H1 (cell line): Measurements from ENCODE around the gene PBX1. TPM values are rescaled to one million over a fixed set of nuclear protein-coding genes. Genes with fewer than 3 reads are reported as not detected.

Experiments used
- CTCF ChIA-PET: fragments of 300-600 bp; sonication (Branson Sonifier 250); formaldehyde crosslinking; loops from one replicate; lab custom pipeline; 2021; ENCODE audit not compliant: partially characterized antibody; lab: Charles Lee
- POLR2A ChIA-PET: fragments of 300-600 bp; sonication (Branson Sonifier 250); formaldehyde crosslinking; loops from one replicate; lab custom pipeline; 2021; ENCODE audit warnings: inconsistent platforms; ENCODE audit not compliant: partially characterized antibody; lab: Charles Lee
- DNase-seq, 2 experiments: peaks; one replicate each; pipeline versions ENCODE4 v3.0.0 to v3.0.0-alpha.2; 2010 to 2022; ENCODE audit warnings: low spot score in 2 of 2, low read depth in 1 of 2, mixed read lengths in 1 of 2
- FAIRE-seq: peaks from 2 replicates; lab custom pipeline; 2011; peaks lifted over from hg19 to GRCh38; lab: Jason Lieb, UNC
- H2AFZ ChIP-seq: 2 replicates; pipeline ENCODE4 v1.8.1; 2012; ENCODE audit warnings: low read length, inconsistent platforms
- H2AK5ac ChIP-seq: 2 replicates; pipeline ENCODE4 v1.6.1; 2013; ENCODE audit warnings: low read depth, low read length
- H2BK120ac ChIP-seq: replicated peaks from 2 replicates; pipeline ENCODE3; 2013; ENCODE audit warnings: low read depth, low read length, inconsistent platforms
- H2BK12ac ChIP-seq: 2 replicates; pipeline ENCODE4 v1.6.1; 2013; ENCODE audit warnings: low read depth, low read length
- H2BK15ac ChIP-seq: 2 replicates; pipeline ENCODE4 v1.6.1; 2013; ENCODE audit warnings: low read length
- H2BK20ac ChIP-seq: 2 replicates; pipeline ENCODE4 v1.6.1; 2013; ENCODE audit warnings: low read length
- H2BK5ac ChIP-seq: 2 replicates; pipeline ENCODE4 v1.6.1; 2013; ENCODE audit warnings: low read depth, low read length
- H3K14ac ChIP-seq: 2 replicates; pipeline ENCODE4 v1.6.1; 2013; ENCODE audit warnings: inconsistent platforms; ENCODE audit not compliant: insufficient read length
- H3K18ac ChIP-seq: 2 replicates; pipeline ENCODE4 v1.6.1; 2013; ENCODE audit warnings: low read length; ENCODE audit errors: extremely low read depth
- H3K23ac ChIP-seq: 2 replicates; pipeline ENCODE4 v1.6.1; 2013; ENCODE audit warnings: inconsistent platforms; ENCODE audit not compliant: insufficient read length
- H3K23me2 ChIP-seq: 2 replicates; pipeline ENCODE4 v1.6.1; 2013; ENCODE audit warnings: low read depth, low read length
- H3K27ac ChIP-seq: 2 replicates; pipeline ENCODE4 v1.6.1; 2011; ENCODE audit warnings: low read depth, low read length, inconsistent platforms
- H3K27me3 ChIP-seq, 4 experiments: replicated peaks in 1 of 4; 1 replicate in 1 of 4; 2 replicates in 3 of 4; pipeline versions ENCODE4 v1.6.1 to v1.8.1; 2011 to 2013; ENCODE audit warnings: low read length in 3 of 4, mild to moderate bottlenecking in 3 of 4, inconsistent platforms in 2 of 4, mixed read lengths in 2 of 4, moderate library complexity in 1 of 4; ENCODE audit not compliant: control insufficient read depth in 3 of 4, insufficient read depth in 3 of 4; ENCODE audit errors: extremely low read depth in 1 of 4
- H3K36me3 ChIP-seq, 4 experiments: 2 replicates each; pipeline versions ENCODE4 v1.6.1 to v1.8.1; 2011 to 2013; ENCODE audit warnings: mild to moderate bottlenecking in 4 of 4, low read length in 3 of 4, moderate library complexity in 2 of 4, control low read depth in 1 of 4, inconsistent platforms in 1 of 4; ENCODE audit not compliant: insufficient read depth in 4 of 4, control insufficient read depth in 2 of 4
- H3K4ac ChIP-seq: replicated peaks from 2 replicates; pipeline ENCODE3; 2013; ENCODE audit warnings: low read length, low read depth, mixed read lengths, inconsistent platforms; ENCODE audit not compliant: insufficient read length
- H3K4me1 ChIP-seq, 4 experiments: replicated peaks in 1 of 4; 1 replicate in 1 of 4; 2 replicates in 3 of 4; pipeline versions ENCODE4 v1.6.1 to v1.8.1; 2011 to 2013; ENCODE audit warnings: low read length in 3 of 4, inconsistent platforms in 2 of 4, mixed read lengths in 1 of 4; ENCODE audit not compliant: insufficient read depth in 4 of 4, control insufficient read depth in 3 of 4
- H3K4me2 ChIP-seq, 2 experiments: 2 replicates each; pipeline versions ENCODE4 v1.6.1 to v1.8.1; 2011 to 2013; ENCODE audit warnings: low read depth in 2 of 2, low read length in 2 of 2, control low read depth in 1 of 2, inconsistent platforms in 1 of 2, mild to moderate bottlenecking in 1 of 2; ENCODE audit not compliant: insufficient read depth in 1 of 2
- H3K4me3 ChIP-seq, 4 experiments: fragments of 200-600, 300-600 bp in 1 of 4; sonication (generic), shearing (Covaris generic), sonication (Bioruptor Twin) in 1 of 4; 2 replicates each; pipeline versions ENCODE4 v1.5.1 to v1.8.1; 2011 to 2016; ENCODE audit warnings: low read length in 4 of 4, low read depth in 3 of 4, control low read depth in 2 of 4, inconsistent platforms in 2 of 4, mild to moderate bottlenecking in 2 of 4, mixed read lengths in 1 of 4, moderate library complexity in 1 of 4; ENCODE audit not compliant: insufficient read depth in 2 of 4; ENCODE audit errors: extremely low read depth in 1 of 4
- H3K56ac ChIP-seq: replicated peaks from 2 replicates; pipeline ENCODE3; 2013; ENCODE audit warnings: low read depth, mild to moderate bottlenecking, mixed read lengths, low read length, inconsistent platforms; ENCODE audit not compliant: insufficient read length
- H3K79me1 ChIP-seq: 2 replicates; pipeline ENCODE4 v1.6.1; 2013; ENCODE audit warnings: low read depth, low read length, control low read depth
- H3K79me2 ChIP-seq, 2 experiments: 2 replicates each; pipeline versions ENCODE4 v1.6.1 to v1.8.1; 2012 to 2013; ENCODE audit warnings: low read length in 2 of 2, mild to moderate bottlenecking in 2 of 2, inconsistent platforms in 1 of 2; ENCODE audit not compliant: insufficient read depth in 2 of 2, control insufficient read depth in 1 of 2
- H3K9ac ChIP-seq, 4 experiments: replicated peaks in 1 of 4; 1 replicate in 1 of 4; 2 replicates in 3 of 4; pipeline versions ENCODE4 v1.6.1 to v1.8.1; 2011 to 2013; ENCODE audit warnings: low read depth in 3 of 4, low read length in 3 of 4, control low read depth in 2 of 4, mild to moderate bottlenecking in 2 of 4, moderate library complexity in 2 of 4, inconsistent platforms in 1 of 4; ENCODE audit errors: extremely low read depth in 1 of 4
- H3K9me3 ChIP-seq, 2 experiments: 2 replicates each; pipeline versions ENCODE4 v1.6.1 to v1.8.1; 2012 to 2013; ENCODE audit warnings: mild to moderate bottlenecking in 2 of 2, moderate library complexity in 2 of 2, control low read depth in 1 of 2, inconsistent platforms in 1 of 2, low read depth in 1 of 2, low read length in 1 of 2, mixed read lengths in 1 of 2; ENCODE audit not compliant: insufficient read depth in 2 of 2
- H4K20me1 ChIP-seq, 2 experiments: replicated peaks in 1 of 2; 2 replicates each; pipeline versions ENCODE3 to v1.8.1; 2011 to 2013; ENCODE audit warnings: inconsistent platforms in 2 of 2, low read length in 2 of 2, mild to moderate bottlenecking in 1 of 2; ENCODE audit not compliant: insufficient read depth in 2 of 2, control insufficient read depth in 1 of 2
- H4K5ac ChIP-seq: 2 replicates; pipeline ENCODE4 v1.6.1; 2013; ENCODE audit warnings: low read length, low read depth, mixed read lengths, inconsistent platforms; ENCODE audit not compliant: insufficient read length
- H4K8ac ChIP-seq: 2 replicates; pipeline ENCODE4 v1.8.0; 2013; ENCODE audit warnings: mild to moderate bottlenecking, moderate library complexity, low read length, inconsistent platforms; ENCODE audit not compliant: insufficient read depth; ENCODE audit errors: extremely low read depth
- H4K91ac ChIP-seq: replicated peaks from 2 replicates; pipeline ENCODE3; 2013; ENCODE audit warnings: low read length, mixed read lengths, inconsistent platforms; ENCODE audit not compliant: insufficient read length
- BCL11A ChIP-seq, 2 experiments: IDR thresholded peaks; one replicate each; pipeline ENCODE4 v1.6.1; 2011; ENCODE audit warnings: low read depth in 2 of 2, low read length in 2 of 2, mild to moderate bottlenecking in 2 of 2
- HDAC6 ChIP-seq: IDR thresholded peaks from one replicate; pipeline ENCODE4 v1.7.1; 2012; ENCODE audit warnings: low read depth, mild to moderate bottlenecking, inconsistent platforms, low read length, moderate library complexity
- KDM1A ChIP-seq: fragments of 200-600, 300-600 bp; sonication (generic); IDR thresholded peaks from 2 replicates; pipeline ENCODE4 v1.7.1; 2016; ENCODE audit warnings: mild to moderate bottlenecking, low read length, borderline replicate concordance
- RAD21 ChIP-seq, 2 experiments: IDR thresholded peaks in 1 of 2; conservative IDR thresholded peaks in 1 of 2; 2 replicates each; pipeline ENCODE4 v1.6.1; 2011; ENCODE audit warnings: low read depth in 2 of 2, low read length in 2 of 2, improper control_type of control experiment in 1 of 2, inconsistent platforms in 1 of 2, mild to moderate bottlenecking in 1 of 2, moderate library complexity in 1 of 2
- TEAD4 ChIP-seq: IDR thresholded peaks from 2 replicates; pipeline ENCODE4 v1.6.1; 2012; ENCODE audit warnings: low read depth, low read length, inconsistent platforms, mixed read lengths
- WGBS, 2 experiments: shearing (Covaris generic) in 1 of 2; methylation state at CpG; one replicate each; pipeline versions ENCODE4 v1.1.6 to v1.1.7; 2013 to 2015; ENCODE audit warnings: low lambda C conversion rate in 2 of 2, mixed read lengths in 2 of 2, inconsistent platforms in 1 of 2, low coverage in 1 of 2, missing lambda C conversion rate in 1 of 2; ENCODE audit not compliant: insufficient replicate concordance in 2 of 2, insufficient coverage in 1 of 2, insufficient read length in 1 of 2; ENCODE audit errors: extremely low coverage in 1 of 2, missing lambda C conversion rate in 1 of 2; 5-methylcytosine and 5-hydroxymethylcytosine counted together
- polyA plus RNA-seq, 7 experiments: library from polyadenylated mRNA; depleted of rRNA in 3 of 7; stranded (reverse) in 5 of 7; unstranded in 2 of 7; fragments of >200 nt in 5 of 7; fragments of 200-250 nt in 2 of 7; gene quantifications; 1 replicate in 5 of 7; 2 replicates in 1 of 7; 4 replicates in 1 of 7; pipeline versions ENCODE4 v1.2.1 to v1.2.3, GENCODE V29; 2011 to 2013; ENCODE audit warnings: missing spikeins in 2 of 7, mixed read lengths in 2 of 7
- total RNA-seq: library from RNA; stranded (reverse); fragmentation: NEBNext Ultra II Directional; extraction: Animal tissue kit (Norgen Biotek cat#: 25700); gene quantifications from 2 replicates; pipeline ENCODE4 v1.2.1, GENCODE V29; 2021
- TF ChIP-seq, protein P1 (sequence below), 3 experiments: IDR thresholded peaks; 1 replicate in 2 of 3; 2 replicates in 1 of 3; pipeline versions ENCODE4 v1.5.1 to v1.6.1; 2011; ENCODE audit warnings: low read length in 3 of 3, mild to moderate bottlenecking in 3 of 3, inconsistent platforms in 2 of 3, low read depth in 1 of 3, moderate library complexity in 1 of 3; ENCODE audit not compliant: insufficient read depth in 1 of 3; ENCODE audit errors: control extremely low read depth in 1 of 3

PBX1 gene
- total and polyA plus RNA-seq, 2 of the 8 experiments (the other 6 are each of a cell fraction or from before 2014, with no cell fraction given) = 87.4 to 124 TPM

DNA sequence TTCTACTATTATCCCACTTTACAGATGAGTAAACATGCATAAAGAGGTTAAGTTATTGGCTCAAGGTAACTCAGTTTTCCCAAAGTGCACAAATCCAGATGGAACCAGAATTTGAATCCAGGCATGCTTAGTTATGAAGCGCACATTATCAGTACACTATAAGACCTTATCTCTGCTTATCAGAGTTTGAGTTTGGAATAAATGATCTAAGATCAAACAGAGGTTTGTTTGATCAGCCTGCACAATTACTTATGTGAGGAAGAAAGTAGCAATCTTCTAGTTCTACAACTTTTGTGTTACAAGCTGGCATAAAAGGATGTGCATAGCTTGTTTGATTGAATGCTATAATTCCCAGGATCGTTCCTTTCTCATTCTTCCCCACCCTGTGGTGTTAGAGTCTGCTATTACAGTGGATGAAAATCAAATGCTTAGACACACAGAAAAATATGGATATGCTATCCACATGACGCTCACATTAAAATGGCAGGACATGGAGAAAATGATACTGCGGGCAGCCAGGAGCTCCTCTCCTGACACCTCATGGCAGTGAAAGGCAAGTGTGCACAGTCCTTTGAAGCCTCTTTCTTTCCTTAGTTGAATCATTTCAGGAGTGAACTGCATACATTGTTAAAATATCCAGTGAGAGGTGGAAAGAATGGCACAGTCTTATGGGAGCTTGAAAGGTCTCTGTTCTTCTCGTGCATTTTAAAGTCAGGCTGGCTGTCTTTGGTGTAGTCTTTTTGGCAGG lies 23.9 kb upstream of the PBX1 start:
- FAIRE-seq = no peak
- DNase-seq = no peak
- Histone ChIP-seq H2AFZ (no peak overlapping the region), H3K79me1 (no peaks in the 10 kb centered on the region), H3K14ac (no peak overlapping the region), H3K4me2 (no peak overlapping the region), H3K27me3 (no peaks in the 10 kb centered on the region), H3K4ac (no peak overlapping the region), H3K27ac (no peak overlapping the region), H2BK5ac (no peak overlapping the region), H4K8ac (no peak overlapping the region), H3K4me1 (no peaks in the 10 kb centered on the region), H3K23me2 (no peaks in the 10 kb centered on the region; the same call in 1 of the 2 replicates), H2BK15ac (no peak overlapping the region), H4K20me1 (no peaks in the 10 kb centered on the region), H3K56ac (no peak overlapping the region), H3K23ac (no peak overlapping the region), H2BK120ac (no peak overlapping the region), H3K4me3 (no peak overlapping the region), H2BK12ac (no peak overlapping the region), H3K9me3 (no peaks in the 10 kb centered on the region), H2AK5ac (no peak overlapping the region), H3K79me2 (no peaks in the 10 kb centered on the region), H4K5ac (no peak overlapping the region), H3K18ac (no peak overlapping the region), H2BK20ac (no peak overlapping the region), H4K91ac (no peak overlapping the region), H3K36me3 (no peaks in the 10 kb centered on the region), H3K9ac (no peak overlapping the region)
- TF ChIP-seq, protein P1, sequence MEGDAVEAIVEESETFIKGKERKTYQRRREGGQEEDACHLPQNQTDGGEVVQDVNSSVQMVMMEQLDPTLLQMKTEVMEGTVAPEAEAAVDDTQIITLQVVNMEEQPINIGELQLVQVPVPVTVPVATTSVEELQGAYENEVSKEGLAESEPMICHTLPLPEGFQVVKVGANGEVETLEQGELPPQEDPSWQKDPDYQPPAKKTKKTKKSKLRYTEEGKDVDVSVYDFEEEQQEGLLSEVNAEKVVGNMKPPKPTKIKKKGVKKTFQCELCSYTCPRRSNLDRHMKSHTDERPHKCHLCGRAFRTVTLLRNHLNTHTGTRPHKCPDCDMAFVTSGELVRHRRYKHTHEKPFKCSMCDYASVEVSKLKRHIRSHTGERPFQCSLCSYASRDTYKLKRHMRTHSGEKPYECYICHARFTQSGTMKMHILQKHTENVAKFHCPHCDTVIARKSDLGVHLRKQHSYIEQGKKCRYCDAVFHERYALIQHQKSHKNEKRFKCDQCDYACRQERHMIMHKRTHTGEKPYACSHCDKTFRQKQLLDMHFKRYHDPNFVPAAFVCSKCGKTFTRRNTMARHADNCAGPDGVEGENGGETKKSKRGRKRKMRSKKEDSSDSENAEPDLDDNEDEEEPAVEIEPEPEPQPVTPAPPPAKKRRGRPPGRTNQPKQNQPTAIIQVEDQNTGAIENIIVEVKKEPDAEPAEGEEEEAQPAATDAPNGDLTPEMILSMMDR (IDR thresholded peaks at IDR 0.05; ENCODE audit: control extremely low read depth in 1 of 3, insufficient read depth in 1 of 3, low read depth in 1 of 3, low read length in 3 of 3) = peak in 2 of 3 experiments; percentile 2 to 21; a peak in 2 of 4 replicates
- TF ChIP-seq RAD21 (IDR thresholded peaks at IDR 0.05 in 1 of 2, conservative IDR thresholded peaks at IDR 0.05 in 1 of 2; ENCODE audit: low read depth in 2 of 2, low read length in 2 of 2) = peak; percentile 39 to 48; a peak in 3 of 4 replicates
- no peak for TF ChIP-seq BCL11A (IDR thresholded peaks at IDR 0.05; ENCODE audit: low read depth in 2 of 2, low read length in 2 of 2)
- no peak for TF ChIP-seq HDAC6
- TF ChIP-seq KDM1A = no peak
- TF ChIP-seq TEAD4 = no peak
- CTCF ChIA-PET = interaction anchor here (1.1 to 2.4 kb wide), 7 partner anchors 14 to 1124 kb away, joined by 3 to 8 read pairs (median 4); no protein-coding TSS in a partner anchor
- POLR2A ChIA-PET = interaction anchor here (1.1 kb wide), 1 partner anchor 11 kb away, joined by 3 read pairs; no protein-coding TSS in a partner anchor
- 88% methylated on average over 5 of the region's 5 CpGs; no CpG with 5 or more reads in 1 of the 2 experiments for whole genome bisulfite sequencing, 2 experiments
